ENCODE measurements around the gene IER3IP1. TPM values are rescaled to one million over a fixed set of nuclear protein-coding genes. Genes with fewer than 3 reads are reported as not detected.
"Not testable (repeated sequence)": the region's sequence is repeated elsewhere in the genome, so short reads cannot be mapped to it uniquely, and the experiment has no call there.

The IER3IP1 gene
- total RNA-seq, 1 donor from 2014 or later: 15.2 TPM

DNA sequence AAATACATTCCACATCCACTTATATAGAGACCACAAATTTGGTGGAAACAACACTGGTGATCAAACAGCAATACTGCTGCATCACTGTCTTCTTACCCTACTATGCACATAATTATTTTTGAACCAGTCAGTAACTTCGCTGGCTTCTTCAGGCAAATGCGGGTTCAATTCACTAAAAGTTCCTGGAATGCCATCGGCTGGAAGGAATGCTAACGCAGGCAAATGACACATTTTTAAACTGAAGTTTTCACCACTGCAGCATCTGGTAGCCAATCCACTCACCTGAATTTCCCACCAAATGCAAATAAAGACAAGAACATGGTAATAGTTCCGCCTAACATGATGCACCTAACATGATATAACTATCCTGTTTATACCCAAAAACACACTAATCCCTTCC lies 15.9 kb downstream of the IER3IP1 start:
- no peak overlapping the region for H3K4me3 ChIP-seq (ENCODE audit: insufficient read depth, low read depth, low read length)
- no peaks in the 10 kb centered on the region for H3K9me3 ChIP-seq (ENCODE audit: insufficient read depth, low read depth, low read length)
- Mint-ChIP-seq H3K9me3 (ENCODE audit: unreplicated experiment) (no peaks in the 10 kb centered on the region), H3K36me3 (ENCODE audit: low read depth, unreplicated experiment) (peaks cover 1% of the 10 kb centered on the region), H3K4me1 (ENCODE audit: low read depth, unreplicated experiment) (peaks cover 8% of the 10 kb centered on the region), H3K27ac (ENCODE audit: unreplicated experiment) (no peak overlapping the region), H3K4me3 (ENCODE audit: unreplicated experiment) (no peak overlapping the region), H3K27me3 (ENCODE audit: low read depth, unreplicated experiment) (no peaks in the 10 kb centered on the region)
- no peak overlapping the region for H3K27ac ChIP-seq (ENCODE audit: low read depth, low read length)
- H3K4me2 ChIP-seq (ENCODE audit: low read length): no peak overlapping the region
- peaks cover 75% of the 10 kb centered on the region for H4K20me1 ChIP-seq (ENCODE audit: insufficient read depth, low read length)
- no peak overlapping the region for H3K9ac ChIP-seq (ENCODE audit: low read length)
- no peaks in the 10 kb centered on the region for H3K27me3 ChIP-seq (ENCODE audit: insufficient read depth, low read length)
- H3K36me3 ChIP-seq (ENCODE audit: insufficient read depth, low read length): peaks cover 3% of the 10 kb centered on the region
- TF ChIP-seq CTCF (IDR thresholded peaks at IDR 0.05; ENCODE audit: insufficient read depth, low read depth, low read length) (no peak), EZH2 (IDR thresholded peaks at IDR 0.05; ENCODE audit: insufficient read depth, low read length) (no peak)
- no peak overlapping the region for H2AFZ ChIP-seq (ENCODE audit: low read depth, low read length)
- peaks cover 80% of the 10 kb centered on the region for H3K79me2 ChIP-seq (ENCODE audit: insufficient read depth, low read length)
- FAIRE-seq: no peak
- peaks cover 3% of the 10 kb centered on the region for H3K4me1 ChIP-seq (ENCODE audit: insufficient read depth, low read length)
- DNase-seq (ENCODE audit: low read depth): no peak

DNA sequence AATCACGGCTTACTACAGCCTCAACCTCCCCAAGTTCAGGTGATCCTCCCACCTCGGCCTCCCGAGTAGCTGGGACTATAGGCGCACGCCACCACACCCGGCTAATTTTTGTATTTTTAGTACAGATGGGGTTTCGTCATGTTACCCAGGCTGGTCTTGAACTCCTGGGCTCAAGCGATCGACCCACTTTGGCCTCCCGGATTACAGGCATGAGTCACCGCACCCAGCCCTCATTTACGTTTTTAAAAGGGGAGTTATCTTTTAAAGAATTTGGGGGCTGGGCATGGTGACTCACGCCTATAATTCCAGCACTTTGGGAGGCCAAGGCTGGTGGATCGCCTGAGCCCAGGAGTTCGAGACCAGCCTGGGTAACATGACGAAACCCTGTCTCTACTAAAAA lies 17.8 kb downstream of the IER3IP1 start:
- H3K36me3 Mint-ChIP-seq (ENCODE audit: low read depth, unreplicated experiment); H3K9me3 Mint-ChIP-seq (ENCODE audit: unreplicated experiment); H3K4me2 ChIP-seq (ENCODE audit: low read length); H3K9me3 ChIP-seq (ENCODE audit: insufficient read depth, low read depth, low read length); H3K4me3 ChIP-seq (ENCODE audit: insufficient read depth, low read depth, low read length); H3K4me1 Mint-ChIP-seq (ENCODE audit: low read depth, unreplicated experiment); H3K27ac Mint-ChIP-seq (ENCODE audit: unreplicated experiment); H3K9ac ChIP-seq (ENCODE audit: low read length); H3K27me3 Mint-ChIP-seq (ENCODE audit: low read depth, unreplicated experiment); H3K4me3 Mint-ChIP-seq (ENCODE audit: unreplicated experiment); FAIRE-seq; H3K4me1 ChIP-seq (ENCODE audit: insufficient read depth, low read length); H3K27ac ChIP-seq (ENCODE audit: low read depth, low read length); H2AFZ ChIP-seq (ENCODE audit: low read depth, low read length); H3K27me3 ChIP-seq (ENCODE audit: insufficient read depth, low read length): not testable (repeated sequence)
- peaks cover 13% of the 10 kb centered on the region for H3K36me3 ChIP-seq (ENCODE audit: insufficient read depth, low read length)
- peaks cover 57% of the 10 kb centered on the region for H4K20me1 ChIP-seq (ENCODE audit: insufficient read depth, low read length)
- peaks cover 62% of the 10 kb centered on the region for H3K79me2 ChIP-seq (ENCODE audit: insufficient read depth, low read length)
- DNase-seq (ENCODE audit: low read depth): peak; percentile 30

DNA sequence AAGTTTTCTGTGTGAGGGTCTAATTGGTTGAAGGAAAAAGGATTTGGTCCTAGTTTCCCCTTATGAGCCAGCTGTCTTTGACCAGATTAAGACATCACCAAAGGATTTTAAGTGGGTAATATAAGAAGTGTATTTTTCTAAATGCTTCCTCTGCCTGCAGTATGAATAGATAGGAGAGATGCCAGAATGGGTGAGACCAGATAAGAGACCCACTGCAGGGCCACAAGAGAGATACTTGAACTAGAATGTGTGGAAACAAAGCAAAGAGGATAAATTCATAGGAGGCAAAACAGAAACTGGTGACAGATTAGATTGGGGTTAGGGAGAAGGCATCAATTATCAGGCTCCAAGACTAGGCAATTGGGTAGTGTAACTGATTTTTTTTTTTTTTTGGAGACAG lies 24.7 kb downstream of the IER3IP1 start:
- DNase-seq (ENCODE audit: low read depth) (no peak), FAIRE-seq (no peak)
- no peak overlapping the region for H2AFZ ChIP-seq (ENCODE audit: low read depth, low read length)
- Mint-ChIP-seq H3K4me1 (ENCODE audit: low read depth, unreplicated experiment) (peaks cover 14% of the 10 kb centered on the region), H3K27ac (ENCODE audit: unreplicated experiment) (peak overlapping the region; percentile 97), H3K9me3 (ENCODE audit: unreplicated experiment) (no peaks in the 10 kb centered on the region), H3K36me3 (ENCODE audit: low read depth, unreplicated experiment) (no peaks in the 10 kb centered on the region), H3K27me3 (ENCODE audit: low read depth, unreplicated experiment) (no peaks in the 10 kb centered on the region), H3K4me3 (ENCODE audit: unreplicated experiment) (peak overlapping the region; percentile 95)
- H3K4me2 ChIP-seq (ENCODE audit: low read length): peak overlapping the region; percentile 97
- H3K9ac ChIP-seq (ENCODE audit: low read length): peak overlapping the region; percentile 94
- no peaks in the 10 kb centered on the region for H3K27me3 ChIP-seq (ENCODE audit: insufficient read depth, low read length)
- H3K4me3 ChIP-seq (ENCODE audit: insufficient read depth, low read depth, low read length): no peak overlapping the region
- no peak overlapping the region for H3K27ac ChIP-seq (ENCODE audit: low read depth, low read length)
- H3K9me3 ChIP-seq (ENCODE audit: insufficient read depth, low read depth, low read length): no peaks in the 10 kb centered on the region
- no peak for TF ChIP-seq CTCF (IDR thresholded peaks at IDR 0.05; ENCODE audit: insufficient read depth, low read depth, low read length)
- no peak for TF ChIP-seq EZH2 (IDR thresholded peaks at IDR 0.05; ENCODE audit: insufficient read depth, low read length)
- H4K20me1 ChIP-seq (ENCODE audit: insufficient read depth, low read length): peaks cover 5% of the 10 kb centered on the region
- H3K79me2 ChIP-seq (ENCODE audit: insufficient read depth, low read length): peaks cover 35% of the 10 kb centered on the region
- peaks cover 13% of the 10 kb centered on the region for H3K4me1 ChIP-seq (ENCODE audit: insufficient read depth, low read length)
- peaks cover 11% of the 10 kb centered on the region for H3K36me3 ChIP-seq (ENCODE audit: insufficient read depth, low read length)

Data from astrocyte (in vitro differentiated cells and primary cell).